ENCODE data around the gene KNG1.

Gene KNG1

DNA sequence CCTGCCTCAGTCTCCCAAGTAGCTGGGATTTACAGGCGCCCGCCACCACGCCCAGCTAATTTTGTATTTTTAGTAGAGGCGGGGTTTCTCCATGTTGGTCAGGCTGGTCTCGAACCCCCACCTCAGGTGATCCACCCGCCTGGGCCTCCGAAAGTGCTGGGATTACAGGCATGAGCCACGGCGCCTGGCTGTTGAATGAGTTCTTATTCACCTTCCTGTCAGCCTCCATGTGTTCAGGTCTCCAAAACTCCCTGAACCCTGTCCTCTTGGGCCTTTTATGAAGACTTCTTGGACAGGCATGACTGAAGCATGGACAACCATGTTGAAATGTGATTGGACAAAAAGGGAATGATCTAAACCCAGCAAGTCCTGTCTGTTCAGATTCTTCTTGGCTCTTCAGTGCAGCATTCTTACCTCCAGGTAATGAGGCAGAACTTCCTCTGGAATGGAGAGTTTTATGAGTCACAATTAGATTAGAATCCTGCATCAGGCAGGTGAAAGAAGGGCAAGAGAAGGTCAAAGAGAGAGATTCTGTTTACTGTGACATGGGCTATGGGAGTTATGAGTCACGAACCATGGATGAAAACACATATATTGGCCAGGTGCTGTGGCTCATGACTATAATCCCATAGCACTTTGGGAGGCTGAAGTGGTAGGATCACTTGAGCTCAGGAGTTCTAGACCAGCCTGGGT is 43.1 kb downstream of the KNG1 start:
- no peak for DNase-seq (ENCODE audit: low read depth, low spot score)
- no peak overlapping the region for H3K4me3 ChIP-seq (ENCODE audit: low read length)

DNA sequence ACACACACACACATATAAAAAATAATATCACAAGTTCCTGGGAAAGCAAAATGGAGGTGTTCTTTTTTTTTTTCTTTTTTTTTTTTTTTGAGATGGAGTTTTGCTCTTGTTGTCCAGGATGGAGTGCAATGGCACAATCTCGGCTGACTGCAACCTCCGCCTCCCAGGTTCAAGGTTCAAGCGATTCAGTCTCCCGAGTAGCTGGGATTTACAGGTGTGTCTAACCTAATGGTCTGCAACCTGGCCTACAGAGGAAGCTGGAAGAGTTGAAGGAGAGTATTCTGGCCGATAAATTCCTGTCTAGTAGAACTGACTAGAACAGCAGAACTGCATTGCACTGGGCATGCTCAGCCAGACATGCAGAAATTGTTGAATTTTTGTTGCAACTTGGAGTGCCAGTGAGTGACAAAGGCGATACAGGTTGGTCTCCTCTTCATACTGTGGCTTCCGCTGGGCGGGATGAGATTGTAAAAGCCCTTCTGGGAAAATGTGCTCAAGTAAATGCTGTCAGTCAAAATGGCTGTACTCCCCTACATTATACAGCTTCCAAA is 43.8 kb downstream of the KNG1 start:
- H3K4me3 ChIP-seq (ENCODE audit: low read length) = no peak overlapping the region
- DNase-seq (ENCODE audit: low read depth, low spot score) = no peak

DNA sequence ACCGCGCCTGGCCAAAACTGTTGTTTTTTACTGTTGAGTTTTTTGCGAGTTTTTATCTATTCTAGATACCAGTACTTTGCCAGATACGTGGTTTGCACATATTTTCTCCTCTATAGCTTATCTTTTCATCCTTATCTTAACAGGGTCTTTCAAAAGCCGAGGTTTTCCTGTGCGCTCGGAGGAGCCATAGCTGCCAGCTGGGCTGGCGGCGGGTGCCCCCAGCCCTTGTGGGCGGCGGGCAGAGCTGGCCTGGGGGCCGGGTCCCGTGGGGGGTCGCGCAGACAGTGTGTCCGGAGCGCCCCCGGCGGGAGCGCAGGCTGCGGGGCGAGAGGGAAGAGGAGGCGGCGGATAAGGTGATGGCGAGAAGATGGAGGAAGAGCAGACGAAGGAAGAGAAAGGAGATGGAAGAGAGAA is 55.1 kb downstream of the KNG1 start:
- H3K4me3 ChIP-seq (ENCODE audit: low read length) = peak overlapping the region; percentile 13
- peak; percentile 57 for DNase-seq (ENCODE audit: low read depth, low spot score)

DNA sequence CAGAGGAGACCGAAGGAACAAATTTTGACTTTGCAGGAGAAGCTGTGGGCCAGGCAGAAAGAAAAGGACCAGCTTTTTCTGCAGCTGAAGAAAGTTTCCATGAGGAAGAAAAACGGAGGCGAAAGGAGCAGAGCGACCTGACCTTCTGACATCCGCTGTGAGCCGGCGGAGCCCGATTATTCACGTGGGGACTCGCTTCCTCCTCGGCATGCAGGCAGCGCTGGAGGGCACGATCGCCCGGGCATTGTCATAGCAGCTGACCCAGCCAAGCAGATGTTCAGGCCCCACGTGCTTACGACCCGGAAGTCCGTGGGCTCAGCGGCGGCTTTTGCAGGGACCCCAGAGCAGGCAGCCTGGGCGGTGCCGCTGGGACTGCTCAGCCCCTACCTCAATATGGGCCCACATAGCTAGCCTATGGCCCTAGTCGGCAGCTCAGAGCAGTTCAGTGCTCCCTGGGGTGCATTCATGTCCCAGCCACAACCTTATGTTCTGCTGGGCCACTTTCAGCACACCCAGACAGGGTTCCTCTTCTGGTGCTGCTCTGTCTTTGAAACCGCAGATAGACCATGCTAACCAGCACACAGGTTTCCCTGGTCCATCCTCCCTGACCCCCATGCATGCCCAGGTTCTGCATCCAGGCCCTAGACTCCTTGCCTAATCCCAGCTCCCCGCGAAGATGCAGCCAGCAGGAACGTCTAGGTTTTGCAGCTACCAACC is 55.7 kb downstream of the KNG1 start:
- no peak for DNase-seq (ENCODE audit: low read depth, low spot score)
- no peak overlapping the region; the same call in 1 of the 2 replicates for H3K4me3 ChIP-seq (ENCODE audit: low read length)

DNA sequence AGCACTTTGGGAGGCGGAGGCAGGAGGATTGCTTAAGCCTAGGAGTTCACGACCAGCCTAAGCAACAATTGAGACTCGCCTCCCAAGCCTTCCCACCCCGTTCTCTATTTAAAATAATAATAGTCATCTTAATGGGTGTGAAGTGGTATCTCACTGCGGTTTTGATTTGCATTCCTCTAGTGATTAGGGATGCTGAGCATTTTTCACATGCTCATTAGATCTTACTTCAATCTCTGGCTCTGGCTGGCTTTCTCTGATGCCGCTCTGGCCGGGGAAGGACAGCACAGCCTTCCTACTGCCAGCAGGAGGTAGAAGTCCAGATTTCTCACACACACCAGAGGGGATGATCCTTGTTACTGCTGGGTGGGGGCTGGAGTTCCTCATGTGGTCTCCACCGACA is 58.8 kb downstream of the KNG1 start:
- no peak overlapping the region for H3K4me3 ChIP-seq (ENCODE audit: low read length)
- no peak for DNase-seq (ENCODE audit: low read depth, low spot score)

DNA sequence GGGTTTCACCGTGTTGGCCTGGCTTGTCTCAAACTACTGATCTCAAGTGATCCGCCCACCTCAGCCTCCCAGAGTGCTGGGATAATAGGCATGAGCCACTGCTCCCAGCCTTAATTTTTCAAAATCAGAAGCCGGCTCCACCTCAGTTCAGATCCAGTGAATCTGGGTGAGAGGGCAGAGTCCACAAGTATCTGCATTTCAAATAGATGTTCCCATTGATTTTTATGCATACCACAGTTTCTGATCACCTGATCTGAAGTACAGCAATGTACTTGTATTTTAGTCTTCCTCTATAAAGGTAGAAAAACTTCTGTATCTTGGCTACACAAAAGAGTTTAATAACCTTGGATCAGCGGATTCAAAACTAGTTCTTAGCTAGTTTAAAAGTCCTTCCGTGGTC is 62.0 kb downstream of the KNG1 start:
- DNase-seq (ENCODE audit: low read depth, low spot score) = no peak
- H3K4me3 ChIP-seq (ENCODE audit: low read length) = no peak overlapping the region

DNA sequence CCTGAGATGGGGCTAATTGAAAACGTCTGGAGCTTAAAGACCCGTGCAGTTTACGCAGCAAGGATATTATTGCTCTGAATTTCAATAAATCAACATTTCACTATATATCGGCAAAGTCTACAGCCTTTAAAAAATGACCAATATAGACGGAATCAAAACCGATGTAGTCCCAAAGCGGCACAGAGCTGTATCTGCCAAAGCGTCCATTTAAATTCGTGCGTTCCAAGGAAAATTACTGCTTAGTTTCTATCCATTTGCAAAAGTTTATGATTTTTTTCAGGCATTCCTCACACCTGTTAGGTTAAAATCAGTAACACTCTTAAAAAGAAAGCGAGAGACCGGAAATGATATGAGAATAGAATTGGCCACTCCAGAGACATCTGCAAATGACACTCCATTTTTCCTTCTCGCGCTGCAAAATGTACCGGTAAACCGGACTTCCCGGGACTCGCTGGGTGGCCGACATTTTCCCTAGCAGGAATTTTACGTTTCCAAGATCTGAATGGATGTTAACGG is 65.4 kb downstream of the KNG1 start:
- DNase-seq (ENCODE audit: low read depth, low spot score) = no peak
- H3K4me3 ChIP-seq (ENCODE audit: low read length) = peak overlapping the region; percentile 85

DNA sequence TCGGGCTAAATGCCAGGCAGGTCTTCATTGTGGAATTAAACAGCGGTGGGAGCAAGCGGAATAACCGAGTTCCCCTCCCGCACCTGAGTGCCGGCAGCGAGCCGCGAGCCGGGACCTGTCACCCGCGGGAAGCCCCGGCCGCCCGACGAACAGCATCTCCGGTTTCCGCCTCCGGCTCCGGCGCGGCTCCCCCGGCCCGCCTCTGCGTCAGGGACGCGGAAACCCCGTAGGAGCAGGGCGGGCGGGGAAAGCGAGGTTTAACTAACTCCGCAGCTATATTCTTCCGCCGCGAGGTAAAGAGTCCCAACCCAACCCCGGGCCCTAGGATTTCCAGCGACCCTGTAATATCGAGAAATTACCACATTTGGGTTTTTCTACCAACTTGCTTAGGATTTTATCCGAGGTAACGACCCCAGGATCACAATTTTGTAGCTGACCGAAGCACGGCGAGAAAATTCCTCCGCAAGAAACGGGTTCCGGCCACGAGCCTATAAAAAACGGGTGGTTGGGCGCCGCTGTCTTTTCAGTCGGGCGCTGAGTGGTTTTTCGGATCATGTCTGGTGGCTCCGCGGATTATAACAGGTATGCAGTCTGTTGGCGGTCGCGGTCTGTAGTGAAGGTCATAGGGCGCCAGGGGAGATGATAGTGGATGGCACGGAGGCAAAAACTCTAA is 66.0 kb downstream of the KNG1 start, which contains the start of gene EIF4A2:
EIF4A2 (plus strand) TSS at position 520 of the 673 bp plus-strand sequence; CDS start at position 554, 34 bp downstream.
- DNase-seq (ENCODE audit: low read depth, low spot score) = peak; percentile 88
- peak within 1 kb of the TSS; percentile 85 for H3K4me3 ChIP-seq (ENCODE audit: low read length)

DNA sequence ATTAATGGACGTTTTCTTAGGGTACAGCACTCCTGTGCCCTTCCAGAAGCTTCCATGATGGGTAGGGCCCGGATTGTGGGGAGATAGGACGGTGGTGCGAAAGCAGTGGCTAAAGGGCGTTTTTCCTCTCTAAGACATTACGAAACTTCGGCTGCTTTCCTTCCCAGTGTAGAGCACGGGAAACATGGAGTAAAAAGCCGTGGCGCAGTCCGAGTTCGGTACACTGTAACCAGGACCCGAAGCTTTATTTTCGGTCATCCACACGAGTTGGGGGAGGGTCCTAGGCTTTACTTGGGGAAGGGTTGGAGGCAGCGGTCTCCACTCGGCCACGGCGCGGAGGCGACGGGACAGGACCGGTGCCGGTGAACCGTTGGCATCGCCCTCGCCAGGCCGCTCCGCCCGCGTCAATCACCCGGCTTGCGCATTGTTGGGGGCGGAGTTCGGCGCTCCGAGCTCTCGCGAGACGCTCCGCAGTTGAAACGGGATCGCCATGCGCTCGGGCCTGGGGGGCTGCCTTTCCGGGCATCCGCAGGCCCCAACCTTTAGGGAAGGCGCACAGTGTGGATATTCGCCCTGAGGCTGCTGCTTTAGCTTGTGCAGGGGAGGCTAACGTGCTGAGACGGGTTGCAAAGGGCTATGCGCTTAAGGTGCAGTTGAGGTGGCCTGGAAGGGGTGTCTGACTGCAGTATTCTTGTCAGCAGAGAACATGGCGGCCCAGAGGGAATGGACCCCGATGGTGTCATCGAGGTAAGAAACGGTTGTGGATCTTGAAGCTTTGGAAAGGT is 66.8 kb downstream of the KNG1 start:
- peak overlapping the region; percentile 85 for H3K4me3 ChIP-seq (ENCODE audit: low read length)
- peak; percentile 54 for DNase-seq (ENCODE audit: low read depth, low spot score)

DNA sequence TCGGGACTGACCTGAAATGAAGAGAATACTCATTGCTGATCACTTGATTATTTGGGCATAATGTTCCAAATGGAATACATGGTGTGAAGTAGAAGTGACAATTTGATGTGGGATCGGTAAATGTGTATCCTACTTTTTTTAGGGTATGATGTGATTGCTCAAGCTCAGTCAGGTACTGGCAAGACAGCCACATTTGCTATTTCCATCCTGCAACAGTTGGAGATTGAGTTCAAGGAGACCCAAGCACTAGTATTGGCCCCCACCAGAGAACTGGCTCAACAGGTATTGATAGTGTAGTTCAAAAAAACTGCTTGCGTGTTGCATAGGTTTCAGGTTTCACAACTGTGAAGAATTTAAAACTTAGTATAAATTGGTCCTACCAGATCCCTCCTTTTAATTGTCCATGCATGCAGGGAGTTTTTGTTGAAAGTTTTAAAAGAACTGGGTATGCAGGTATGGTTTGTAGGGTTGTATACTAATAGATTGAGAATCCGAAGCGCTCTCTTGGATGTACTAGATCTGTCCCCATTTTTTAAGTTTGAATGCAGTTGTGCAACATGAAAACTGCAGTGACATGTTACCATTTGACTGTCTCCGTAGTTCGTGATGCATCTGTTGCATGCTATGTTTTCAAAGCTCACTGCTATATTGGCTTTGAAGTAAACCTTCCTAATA is 67.8 kb downstream of the KNG1 start:
- H3K4me3 ChIP-seq (ENCODE audit: low read length) = peak overlapping the region; percentile 85
- DNase-seq (ENCODE audit: low read depth, low spot score) = no peak

DNA sequence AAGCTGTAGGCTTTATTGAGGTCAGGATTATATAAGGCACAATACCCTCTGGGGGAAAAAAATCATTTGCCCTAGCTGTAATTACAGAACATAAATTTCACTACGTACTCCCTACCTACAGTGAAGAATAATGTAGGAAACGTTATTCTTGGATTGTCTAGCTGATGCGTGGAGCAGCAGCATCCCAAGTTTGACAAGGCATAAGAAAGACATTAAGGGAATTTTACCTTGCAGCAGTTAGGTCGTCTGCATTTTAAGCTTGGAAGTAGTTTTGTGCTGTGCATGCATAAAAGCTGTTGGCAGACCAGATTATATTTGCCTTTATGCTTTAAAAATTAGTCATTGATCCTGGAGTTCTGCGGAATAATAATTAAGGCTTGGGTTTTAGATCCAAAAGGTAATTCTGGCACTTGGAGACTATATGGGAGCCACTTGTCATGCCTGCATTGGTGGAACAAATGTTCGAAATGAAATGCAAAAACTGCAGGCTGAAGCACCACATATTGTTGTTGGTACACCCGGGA is 68.4 kb downstream of the KNG1 start:
- H3K4me3 ChIP-seq (ENCODE audit: low read length) = no peak overlapping the region; the same call in 1 of the 2 replicates
- no peak for DNase-seq (ENCODE audit: low read depth, low spot score)

DNA sequence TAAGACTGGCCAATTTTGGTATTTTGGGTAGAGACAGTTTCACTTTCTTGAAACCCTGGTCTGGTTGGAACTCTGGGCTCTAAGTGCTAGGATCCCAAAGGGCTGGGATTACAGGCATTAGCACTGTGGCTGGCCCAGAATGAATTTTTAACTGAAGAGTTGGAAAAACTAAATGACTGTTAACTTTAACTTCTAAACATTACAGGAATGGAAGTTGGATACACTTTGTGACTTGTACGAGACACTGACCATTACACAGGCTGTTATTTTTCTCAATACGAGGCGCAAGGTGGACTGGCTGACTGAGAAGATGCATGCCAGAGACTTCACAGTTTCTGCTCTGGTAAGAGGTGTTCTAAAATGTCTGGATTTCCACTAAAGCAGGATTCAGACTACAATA is 69.8 kb downstream of the KNG1 start:
- no peak for DNase-seq (ENCODE audit: low read depth, low spot score)
- H3K4me3 ChIP-seq (ENCODE audit: low read length) = no peak overlapping the region

DNA sequence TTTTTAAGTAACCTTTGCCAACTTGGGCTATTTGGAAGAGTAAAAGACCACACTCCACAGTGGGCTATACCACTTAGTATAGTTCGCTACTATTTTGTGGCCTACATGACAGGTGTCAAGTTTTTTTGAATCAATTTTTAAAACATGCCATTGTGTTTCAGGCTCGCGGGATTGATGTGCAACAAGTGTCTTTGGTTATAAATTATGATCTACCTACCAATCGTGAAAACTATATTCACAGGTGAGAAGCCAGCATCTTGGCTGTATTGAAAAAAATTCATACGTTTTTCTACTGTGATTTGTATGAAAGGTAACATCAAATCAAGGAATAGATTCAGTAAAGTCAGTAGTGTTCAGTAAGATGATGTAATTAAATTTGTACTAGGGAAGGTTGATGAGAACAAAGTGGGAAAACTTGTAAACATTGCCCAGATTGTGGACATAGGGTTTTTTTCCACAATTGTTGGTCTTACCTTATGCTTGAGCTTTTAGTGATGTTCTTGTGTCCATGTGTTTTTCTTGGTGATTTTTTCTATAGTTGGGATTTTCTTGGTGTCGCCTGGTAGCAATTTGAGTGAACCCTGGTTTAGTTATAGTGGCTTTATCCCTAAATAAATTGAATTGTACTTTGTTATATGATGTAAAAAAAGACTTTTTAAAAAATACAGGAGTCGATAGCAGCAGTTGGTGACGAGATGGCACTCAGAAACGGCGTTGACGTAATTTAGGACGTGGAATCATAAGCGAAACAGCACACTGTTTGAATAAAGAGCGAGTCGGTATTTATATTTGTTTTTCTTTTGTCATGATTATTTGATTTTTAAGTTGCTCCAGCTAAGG is 70.7 kb downstream of the KNG1 start:
- no peak for DNase-seq (ENCODE audit: low read depth, low spot score)
- no peak overlapping the region for H3K4me3 ChIP-seq (ENCODE audit: low read length)

DNA sequence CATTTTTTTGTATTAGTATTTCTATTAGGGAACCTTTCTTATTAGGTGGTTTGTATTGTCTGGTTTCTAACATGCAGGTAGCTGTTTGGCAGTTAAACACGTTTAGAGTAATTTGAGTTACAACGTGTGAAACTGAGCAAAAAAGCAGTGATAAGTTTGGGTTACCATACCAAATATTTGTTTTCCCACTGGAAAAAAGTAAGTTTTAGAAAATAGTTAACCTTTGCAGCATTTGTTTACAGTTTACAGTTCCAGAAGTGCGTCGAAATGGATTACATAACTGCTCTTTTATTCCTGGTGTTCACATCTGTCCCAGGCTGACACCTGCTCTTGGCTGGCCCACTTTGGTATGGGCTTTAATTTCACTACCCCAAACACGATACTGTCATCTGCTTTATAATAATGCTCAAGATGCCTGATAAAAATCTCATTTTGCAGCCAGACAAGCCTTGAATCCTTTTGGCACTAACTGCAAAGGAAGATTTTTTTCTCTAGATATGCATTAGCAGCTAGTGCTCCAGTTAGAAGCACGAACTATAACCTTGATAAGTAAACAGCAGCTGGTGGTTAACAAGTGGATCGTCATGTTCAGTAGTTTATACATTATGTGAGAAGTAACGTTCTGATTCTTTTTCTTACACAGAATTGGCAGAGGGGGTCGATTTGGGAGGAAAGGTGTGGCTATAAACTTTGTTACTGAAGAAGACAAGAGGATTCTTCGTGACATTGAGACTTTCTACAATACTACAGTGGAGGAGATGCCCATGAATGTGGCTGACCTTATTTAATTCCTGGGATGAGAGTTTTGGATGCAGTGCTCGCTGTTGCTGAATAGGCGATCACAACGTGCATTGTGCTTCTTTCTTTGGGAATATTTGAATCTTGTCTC is 71.6 kb downstream of the KNG1 start:
- no peak for DNase-seq (ENCODE audit: low read depth, low spot score)

DNA sequence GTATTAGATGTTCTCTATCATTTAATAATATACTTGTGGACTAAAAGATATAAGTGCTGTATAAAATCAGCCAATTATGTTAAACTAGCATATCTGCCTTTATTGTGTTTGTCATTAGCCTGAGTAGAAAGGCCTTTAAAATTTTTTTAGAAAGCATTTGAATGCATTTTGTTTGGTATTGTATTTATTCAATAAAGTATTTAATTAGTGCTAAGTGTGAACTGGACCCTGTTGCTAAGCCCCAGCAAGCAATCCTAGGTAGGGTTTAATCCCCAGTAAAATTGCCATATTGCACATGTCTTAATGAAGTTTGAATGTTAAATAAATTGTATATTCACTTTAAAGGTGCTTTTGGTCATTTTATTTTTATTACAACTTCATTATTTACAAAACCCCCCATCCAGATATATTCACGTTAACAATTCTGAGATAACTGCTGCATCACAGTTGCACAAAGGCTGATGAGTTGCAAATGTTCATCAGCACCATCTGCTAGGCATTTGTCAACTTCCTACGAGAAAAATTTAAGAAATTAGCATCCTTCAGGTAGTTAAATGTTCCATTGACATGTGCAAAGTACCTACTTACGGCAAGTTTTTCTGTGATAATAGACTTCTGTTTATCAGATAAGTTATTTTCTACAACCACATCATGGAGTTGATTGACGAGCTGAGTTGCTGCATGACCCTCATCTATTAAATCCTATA is 72.5 kb downstream of the KNG1 start:
- DNase-seq (ENCODE audit: low read depth, low spot score) = peak; percentile 35

More for the DNA sequence above, 71.6 kb downstream of the KNG1 start:
- H3K4me3 ChIP-seq (ENCODE audit: low read length) = no peak overlapping the region

More for the DNA sequence above, 72.5 kb downstream of the KNG1 start:
- H3K4me3 ChIP-seq (ENCODE audit: low read length) = no peak overlapping the region

Measured in Jurkat, Clone E6-1 (cell line).